ENCODE data around the gene CLDN24.

DNA sequence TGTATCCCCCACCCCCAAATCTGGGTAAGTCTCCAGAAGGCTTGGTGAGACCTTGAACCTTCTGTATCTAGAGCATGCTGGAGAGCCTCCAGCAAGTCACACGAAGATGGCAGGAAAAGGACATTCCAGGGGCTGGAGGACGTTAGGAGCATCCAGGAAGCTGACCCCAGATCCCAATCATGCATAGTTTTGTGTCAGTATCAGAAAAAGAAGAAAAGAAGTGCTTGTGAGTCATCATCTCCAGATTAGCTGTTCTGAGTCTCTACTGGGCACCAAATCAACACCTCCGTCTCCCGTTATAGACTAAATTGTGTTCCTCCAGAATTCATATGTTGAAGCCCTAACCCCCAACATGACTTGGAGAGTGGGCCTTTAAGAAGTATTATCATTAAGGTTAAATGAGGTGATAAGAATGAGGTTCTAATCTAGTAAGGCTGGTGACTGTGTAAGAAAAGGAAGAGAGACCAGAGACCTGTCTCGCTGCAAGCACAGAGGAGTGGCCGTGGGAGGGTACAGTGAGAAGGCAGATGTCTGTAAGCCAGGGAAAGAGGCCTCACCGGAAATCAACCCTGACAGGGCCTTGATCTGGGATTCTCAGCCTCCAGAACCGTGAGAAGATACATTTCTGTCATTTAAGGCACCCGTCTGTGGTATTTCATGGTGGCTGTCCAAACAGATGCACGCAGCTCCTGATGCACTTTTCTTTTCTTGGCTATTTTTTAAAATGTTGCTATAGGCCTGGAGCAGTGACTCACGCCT, 38.1 kb upstream of the CLDN24 start:
- TF ChIP-seq, protein P1, sequence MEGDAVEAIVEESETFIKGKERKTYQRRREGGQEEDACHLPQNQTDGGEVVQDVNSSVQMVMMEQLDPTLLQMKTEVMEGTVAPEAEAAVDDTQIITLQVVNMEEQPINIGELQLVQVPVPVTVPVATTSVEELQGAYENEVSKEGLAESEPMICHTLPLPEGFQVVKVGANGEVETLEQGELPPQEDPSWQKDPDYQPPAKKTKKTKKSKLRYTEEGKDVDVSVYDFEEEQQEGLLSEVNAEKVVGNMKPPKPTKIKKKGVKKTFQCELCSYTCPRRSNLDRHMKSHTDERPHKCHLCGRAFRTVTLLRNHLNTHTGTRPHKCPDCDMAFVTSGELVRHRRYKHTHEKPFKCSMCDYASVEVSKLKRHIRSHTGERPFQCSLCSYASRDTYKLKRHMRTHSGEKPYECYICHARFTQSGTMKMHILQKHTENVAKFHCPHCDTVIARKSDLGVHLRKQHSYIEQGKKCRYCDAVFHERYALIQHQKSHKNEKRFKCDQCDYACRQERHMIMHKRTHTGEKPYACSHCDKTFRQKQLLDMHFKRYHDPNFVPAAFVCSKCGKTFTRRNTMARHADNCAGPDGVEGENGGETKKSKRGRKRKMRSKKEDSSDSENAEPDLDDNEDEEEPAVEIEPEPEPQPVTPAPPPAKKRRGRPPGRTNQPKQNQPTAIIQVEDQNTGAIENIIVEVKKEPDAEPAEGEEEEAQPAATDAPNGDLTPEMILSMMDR (IDR thresholded peaks at IDR 0.05; ENCODE audit: low read depth, low read length) = no peak
- no peak for TF ChIP-seq POLR2A (IDR thresholded peaks at IDR 0.05; ENCODE audit: extremely low read depth, insufficient read length)
- no peak for TF ChIP-seq MAX (IDR thresholded peaks at IDR 0.05; ENCODE audit: low read depth, low read length)
- TF ChIP-seq MYC (IDR thresholded peaks at IDR 0.05; ENCODE audit: low read depth, low read length) = no peak
